Inferior parietal cortex (tissue), 1 donor: ENCODE data around the gene FIGLA.
"Not testable (repeated sequence)": the region's sequence is repeated elsewhere in the genome, so short reads cannot be mapped to it uniquely, and the experiment has no call there.

Experiments
- DNase-seq: peaks from one replicate; pipeline ENCODE4 v3.0.0-alpha.2; 2016; ENCODE audit errors: extremely low spot score

Gene FIGLA

DNA sequence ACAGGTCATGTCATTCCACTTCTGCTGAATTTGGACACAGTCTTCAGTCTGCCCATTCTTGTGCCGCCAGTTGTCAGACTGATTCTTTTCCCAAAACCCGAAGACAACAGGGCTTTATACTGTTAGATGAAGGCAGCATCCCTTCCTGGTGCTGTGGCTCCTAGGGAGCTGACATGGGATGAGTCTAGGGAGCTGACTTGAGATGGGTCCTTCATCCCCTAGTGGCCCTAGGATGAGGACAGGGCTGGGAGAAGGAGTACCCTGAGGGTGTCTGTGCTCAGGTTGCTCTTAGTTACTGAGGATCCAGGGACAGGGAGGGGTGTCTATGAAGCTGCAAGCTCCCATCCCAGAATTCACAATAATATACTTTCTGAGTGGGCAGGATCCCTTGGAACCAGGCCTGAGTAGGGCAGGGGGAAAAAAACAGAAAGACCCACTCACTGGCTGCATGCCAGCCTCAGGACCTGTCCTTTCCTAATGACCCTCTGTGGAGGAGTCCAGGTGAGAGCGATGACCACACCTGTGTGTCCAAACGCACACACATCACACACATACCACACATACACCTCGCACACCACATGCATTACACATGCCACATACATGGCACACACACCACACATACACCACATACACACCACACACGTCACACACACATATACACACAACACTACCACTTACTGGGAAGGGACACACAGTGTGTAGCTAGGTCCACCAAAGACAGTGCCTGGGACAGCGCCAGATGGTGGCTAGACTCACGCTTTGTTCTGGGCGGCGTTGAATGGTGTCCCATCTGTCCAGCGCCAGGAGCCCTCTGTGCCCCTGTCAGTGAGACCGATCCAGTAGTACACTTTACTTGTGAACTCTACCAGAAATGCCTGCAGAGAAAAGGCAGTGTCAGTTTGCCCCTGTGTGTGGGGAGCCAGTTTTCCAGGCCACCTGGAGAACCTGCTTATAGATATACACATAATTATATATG is 18.8 kb upstream of the FIGLA start:
- no peak for DNase-seq

DNA sequence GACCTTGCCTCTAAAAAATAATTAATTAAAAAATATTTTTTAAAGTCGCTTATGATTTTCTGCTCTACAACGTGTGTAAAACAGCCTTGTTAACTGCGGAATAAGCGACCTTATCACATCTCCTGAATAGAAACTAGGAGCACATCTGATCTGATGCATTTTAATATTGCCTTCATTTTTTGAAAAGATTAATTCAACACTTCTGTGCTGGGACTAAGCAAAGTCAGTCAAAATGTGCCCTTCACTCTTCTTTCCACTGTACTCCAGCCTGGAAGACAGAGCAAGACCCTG is 17.3 kb upstream of the FIGLA start:
- DNase-seq, result no peak

DNA sequence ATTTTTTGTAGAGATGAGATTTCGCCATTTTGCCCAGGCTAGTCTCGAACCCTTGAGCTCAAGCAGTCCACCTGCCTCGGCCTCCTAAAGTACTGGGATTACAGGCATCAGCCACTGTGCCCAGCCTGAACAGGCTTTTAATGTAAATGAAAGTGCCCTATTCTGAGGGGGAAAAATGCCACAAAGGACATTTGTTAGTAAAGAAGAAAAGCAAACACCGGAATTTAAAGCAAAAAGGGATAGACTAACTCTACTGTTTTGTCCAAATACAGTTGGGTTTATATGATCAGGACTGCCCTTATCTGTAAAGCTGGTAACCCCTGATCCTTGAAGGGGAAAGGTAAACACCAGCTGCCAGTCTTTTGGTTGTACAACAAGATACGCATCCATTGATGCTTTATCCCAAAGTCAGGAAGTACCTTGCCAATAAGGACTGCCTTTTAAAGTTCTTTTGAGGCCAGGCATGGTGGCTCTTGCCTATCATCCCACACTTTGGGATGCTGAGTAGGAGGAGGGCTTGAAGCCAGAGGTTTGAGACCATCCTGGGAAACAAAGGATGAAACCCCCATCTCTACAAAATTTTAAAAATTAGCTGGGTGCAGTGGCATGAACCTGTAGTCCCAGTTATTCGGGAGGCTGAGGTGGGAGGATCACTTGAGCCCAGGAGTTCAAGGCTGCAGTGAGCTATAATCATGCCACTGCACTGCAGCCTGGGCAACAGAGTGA is 16.8 kb upstream of the FIGLA start:
- no peak for DNase-seq

DNA sequence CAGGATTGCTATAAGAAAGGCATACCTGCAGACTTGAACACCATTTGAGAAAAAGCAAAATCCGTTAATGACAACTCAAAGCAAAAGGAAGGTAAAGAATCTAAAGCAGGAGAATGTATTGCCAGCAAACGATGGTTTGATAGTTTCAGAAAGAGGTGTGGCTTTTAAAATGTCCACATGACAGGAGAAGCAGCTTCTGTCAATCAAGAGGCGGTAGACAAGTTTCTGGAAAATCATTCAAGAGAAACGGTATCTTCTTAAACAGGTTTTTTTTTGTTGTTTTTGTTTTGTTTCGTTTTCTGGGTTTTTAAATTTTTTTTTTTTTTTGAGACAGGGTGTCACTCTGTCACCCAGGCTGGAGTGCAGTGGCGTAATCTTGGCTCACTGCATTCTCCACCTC is 16.2 kb upstream of the FIGLA start:
- no peak for DNase-seq

DNA sequence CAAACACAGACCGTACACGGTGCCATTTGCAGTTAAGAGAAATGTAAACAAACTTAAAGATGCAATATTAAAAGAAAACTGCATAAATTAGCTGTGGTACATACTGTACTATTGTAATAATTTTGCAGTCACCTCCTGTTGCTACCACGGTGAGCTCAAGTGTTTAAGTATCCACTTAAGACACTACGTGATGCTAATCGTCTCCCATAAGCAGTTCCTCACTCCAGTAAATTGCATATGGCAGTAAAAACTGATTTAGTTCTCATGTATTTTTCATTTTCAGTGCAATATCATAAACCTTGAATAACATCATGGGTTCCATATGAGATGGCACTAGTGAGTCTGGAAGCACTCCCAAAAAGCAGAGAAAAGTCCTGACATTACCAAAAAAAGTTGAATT is 15.6 kb upstream of the FIGLA start:
- no peak for DNase-seq

DNA sequence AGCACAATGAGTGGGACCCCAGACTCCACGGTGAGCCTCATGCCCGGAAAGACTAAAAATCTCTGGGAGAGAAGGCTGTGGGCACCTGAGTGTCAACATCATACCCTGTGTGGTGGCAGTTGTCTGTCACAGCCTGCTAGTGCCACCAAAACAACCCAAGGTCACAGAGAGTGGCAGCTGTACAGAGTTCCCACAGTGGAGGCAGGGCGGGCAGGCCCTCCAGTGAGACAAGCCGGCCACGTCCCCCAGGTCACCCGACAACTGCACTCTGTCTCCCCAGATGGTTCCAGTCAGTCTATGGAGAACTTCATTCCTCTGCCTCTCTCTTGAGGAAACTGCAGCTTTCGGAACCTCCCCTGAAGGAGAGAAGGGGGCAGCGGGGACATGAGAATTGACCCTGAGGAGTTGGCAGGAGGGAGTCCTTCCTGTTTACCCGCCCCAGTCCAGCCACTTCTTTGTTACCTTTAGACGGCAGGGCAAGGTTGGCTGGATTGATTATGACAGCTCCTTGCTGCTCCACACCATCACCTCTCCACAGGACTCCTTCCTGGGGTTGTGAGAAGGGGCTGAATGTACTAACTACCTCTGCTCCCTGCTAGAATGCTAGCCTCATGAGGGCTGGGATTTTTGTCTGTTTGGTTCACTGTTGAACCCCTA is 11.3 kb upstream of the FIGLA start:
- no peak for DNase-seq

DNA sequence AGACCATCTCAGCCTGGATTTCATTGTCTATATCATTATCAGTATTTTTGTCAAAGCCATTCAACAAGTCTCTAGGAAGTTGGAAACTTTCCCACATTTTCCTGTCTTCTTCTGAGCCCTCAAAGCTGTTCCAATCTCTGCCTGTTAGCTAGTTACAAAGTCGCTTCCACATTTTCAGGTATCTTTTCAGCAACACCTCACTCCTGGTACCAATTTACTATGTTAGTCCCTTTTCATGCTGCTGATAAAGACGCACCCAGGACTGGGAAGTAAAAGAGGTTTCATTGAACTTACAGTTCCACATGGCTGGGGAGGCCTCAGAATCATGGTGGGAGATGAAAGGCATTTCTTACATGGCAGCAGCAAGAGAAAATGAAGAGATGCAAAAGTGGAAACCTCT is 9.3 kb upstream of the FIGLA start:
- DNase-seq, result no peak

DNA sequence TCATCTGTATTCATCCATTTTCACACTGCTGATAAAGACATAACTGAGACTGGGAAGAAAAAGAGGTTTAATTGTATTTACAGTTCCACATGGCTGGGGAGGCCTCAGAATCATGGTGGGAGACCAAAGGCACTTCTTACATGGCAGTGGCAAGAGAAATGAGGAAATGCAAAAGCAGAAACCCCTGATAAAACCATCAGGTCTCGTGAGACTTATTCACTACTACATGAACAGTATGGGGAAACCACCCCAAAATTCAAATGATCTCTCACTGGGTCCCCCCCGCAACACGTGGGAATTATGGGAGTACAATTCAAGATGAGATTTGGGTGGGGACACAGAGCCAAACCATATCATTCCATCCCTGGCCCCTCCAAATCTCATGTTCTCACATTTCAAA is 7.6 kb upstream of the FIGLA start:
- DNase-seq, result not testable (repeated sequence)

DNA sequence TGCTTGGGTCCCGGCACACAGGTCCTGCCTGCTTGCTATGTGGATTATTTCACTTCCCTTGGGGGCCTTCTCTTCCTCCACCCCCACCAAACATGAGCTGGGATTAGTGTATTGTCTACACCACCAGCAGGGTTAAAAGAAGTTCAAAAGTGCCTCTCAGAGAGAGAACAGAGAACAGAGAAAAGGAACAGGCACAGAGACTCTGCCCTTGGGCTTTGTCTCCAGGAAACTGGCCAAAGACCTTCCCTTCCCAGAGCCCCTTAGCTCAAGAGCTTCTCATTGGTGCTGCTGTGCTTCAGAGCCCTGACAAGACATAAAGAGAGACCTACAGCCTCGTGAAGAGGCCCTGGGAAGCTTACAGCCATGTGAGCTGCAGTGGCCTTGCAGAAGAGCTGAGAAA is 7.1 kb upstream of the FIGLA start:
- no peak for DNase-seq

DNA sequence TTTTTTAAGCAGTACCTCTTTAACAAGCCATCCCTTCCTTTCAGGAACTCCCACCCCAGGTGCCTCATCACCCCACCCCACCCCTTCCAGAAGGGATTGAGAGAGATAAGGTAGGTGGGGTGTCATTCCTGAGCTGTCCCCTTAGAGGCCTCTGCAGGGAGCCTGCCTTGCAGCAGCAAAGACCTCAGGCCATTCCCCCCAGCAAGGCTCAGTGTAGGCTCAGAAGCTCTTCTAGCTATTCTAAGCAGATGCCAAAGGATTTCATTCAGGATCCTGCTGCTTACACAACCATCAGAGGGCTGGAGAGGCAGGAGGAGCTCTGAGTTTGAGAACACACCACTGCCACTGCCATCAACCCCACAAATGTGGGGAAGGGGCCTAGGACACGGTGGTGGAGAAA is 5.8 kb upstream of the FIGLA start:
- DNase-seq, result no peak

DNA sequence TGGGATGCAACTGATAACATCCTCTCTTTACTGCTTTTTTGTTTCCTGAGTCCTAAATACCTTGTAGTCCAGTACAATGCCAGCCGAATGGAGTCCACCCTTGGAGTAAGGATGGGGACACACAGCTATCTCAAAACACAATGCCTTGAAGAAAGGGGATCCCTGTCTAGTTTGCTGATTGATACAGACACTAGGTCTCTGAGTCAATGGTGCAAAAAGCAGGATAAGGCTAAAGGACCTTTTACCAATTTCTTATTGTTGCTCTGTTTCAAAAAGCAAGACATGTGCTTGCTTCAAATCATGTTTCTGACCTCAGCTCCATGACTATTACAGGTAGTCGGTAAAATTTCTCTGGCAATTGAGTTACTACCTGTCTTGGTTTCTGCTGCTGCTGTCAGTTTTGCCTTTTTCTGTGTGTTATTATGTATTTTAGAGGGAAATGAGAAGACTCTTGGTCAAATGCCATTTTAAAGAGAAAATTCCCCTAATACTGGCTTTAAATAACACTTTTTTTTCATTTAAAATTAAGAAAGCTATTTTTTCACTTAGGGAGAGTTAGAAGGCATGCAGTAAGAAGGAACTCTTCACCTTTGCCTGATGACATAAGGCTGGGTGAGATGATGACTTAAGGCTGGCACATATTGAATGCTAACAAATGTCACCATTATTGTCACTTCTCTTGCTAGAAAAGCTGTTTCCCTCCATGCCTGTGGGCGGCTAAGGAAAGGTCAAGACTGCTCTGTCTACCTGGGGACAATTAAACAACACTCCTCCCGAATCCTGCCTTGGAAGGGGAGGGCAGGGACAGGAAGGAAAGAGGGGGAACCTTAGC is 4.9 kb upstream of the FIGLA start:
- DNase-seq, result no peak

DNA sequence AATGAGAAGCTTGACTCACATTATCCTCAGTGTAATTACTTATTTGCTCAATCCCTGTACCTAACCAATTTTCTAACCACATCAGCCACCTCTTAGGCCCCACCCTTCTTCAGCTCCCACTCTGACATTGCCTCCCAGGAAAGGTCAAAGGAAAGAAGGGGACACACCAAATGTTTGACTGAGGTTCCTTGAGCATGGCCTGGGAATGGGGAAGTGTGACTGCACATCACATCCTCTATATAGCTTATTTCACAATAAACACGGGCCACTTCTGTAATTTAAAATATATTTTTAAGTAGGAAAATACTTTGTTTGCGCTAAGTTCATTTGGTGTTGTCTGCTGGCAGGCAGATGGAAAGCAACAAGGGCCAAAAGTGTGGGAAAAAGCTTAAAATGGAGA is 3.0 kb upstream of the FIGLA start:
- DNase-seq, result no peak

DNA sequence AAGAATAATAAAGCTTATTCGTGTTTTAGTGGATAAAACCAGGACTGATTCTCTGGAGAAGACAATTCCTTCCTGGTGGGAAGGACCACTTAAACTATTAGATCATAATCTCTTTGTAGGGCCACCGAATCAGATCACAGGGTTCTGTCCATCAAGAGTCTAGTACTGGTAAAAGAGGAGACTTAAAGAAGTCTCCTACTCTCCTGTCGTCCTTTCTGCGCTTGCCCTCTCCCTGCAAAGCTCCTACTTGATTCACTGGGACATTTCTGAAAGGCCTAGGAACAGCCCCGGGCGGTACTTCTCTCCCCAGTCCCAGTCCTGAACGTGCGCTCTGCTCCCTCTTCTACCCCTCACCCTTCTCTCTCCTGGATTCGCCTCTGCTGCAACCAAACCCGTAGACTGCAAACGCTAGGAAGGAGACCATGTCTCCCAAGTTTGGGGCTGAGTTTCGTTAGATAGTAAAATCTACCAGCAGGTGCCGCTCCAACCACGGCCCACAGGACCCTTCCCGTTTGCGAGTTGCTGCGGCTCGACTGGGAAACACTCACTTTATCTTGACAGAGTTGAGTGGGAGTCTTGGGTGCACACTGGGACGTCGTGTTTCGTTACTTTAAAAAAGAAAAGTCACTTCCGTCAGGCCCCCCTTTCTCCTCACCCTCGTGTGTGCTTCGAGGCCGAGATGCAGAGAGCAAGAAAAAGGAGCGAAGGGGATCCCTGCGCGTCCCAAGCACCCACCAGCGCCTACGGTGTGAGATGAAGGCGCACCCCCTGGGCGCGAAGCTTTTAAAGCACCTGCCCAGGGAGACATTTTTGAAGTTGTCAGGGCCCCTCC is 923 bp downstream of the FIGLA start:
- peak; percentile 82 for DNase-seq

DNA sequence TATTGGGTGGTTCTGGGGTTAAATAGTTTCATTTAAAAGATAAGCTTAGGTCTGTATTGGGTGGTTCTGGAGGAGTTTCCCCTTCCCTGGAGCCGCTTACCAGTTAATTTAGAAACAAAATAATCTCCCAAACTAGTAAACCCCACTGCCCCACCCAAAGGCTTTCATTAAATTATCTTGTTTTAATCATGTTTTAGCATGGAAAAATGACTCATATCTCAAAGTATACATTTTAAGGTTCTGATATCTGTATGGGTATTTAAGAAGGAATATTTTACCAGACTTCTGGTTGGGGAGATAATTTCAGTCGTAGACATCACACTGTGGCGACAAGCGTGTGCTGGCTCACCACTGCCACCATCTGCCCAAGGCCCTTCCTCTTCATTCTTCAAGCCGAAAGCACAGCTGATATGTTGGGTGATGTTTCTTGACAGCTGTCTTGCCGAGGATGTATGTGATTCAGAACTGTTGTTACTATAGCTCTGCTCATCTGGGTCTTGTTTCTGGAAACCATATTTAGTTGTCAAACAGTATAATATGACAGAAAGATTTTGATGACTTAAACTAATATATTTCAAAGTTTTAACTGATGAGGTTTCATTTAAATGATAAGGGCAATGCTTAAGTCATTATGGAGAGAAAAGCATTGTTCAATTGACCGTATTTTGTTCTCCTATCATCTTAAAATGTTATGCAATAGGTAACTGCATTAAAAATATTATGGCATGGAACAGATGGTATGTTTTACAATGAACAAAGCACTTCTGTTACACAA is 5.1 kb downstream of the FIGLA start:
- peak; percentile 76 for DNase-seq

DNA sequence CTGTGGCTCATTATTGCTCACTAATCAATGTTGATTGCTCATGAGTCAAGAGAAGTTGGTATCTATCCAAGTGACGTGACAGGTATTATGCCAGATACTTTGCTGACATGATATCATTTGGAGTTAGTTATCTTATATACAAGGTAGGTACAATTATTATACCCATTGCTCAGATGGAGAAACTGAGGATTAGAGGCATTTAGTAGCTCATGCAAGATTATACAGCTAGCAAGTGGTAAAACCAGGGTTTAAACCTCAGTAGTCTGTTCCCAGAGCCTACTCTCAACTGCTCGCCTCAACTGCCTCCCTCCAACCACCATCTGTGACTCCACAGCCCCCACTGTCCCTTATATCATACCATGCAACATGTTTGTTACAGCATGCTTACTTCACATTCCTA is 6.1 kb downstream of the FIGLA start:
- DNase-seq, result no peak

DNA sequence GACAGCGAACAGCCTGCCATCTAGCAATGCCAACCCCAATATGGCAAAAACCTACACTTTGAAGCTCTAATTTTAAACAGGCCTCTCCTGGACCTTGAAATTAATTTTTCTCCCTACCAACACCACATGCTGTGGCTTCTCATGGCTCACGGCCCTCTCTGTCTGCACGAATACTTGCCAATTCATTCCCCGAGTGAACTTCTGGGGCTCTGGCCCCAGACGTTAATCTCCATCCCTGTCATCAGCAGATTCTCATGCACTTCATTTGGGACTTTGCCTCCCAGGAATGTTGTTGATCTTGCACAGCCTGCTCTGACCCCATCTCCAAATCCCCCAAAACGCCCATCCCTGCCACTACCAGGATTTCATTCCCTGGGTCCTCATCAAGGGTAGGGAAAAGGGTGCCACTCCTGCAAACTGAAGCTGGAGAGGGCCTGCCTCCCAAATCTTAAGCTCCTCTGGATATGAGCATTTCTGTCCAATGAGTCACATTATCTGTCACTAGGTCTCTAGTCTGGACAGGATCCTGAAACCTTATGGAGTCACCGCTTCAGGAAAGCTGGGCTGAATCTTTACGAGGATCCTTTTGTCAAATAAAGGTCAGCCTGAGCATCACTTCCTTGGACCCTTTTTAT is 10.4 kb downstream of the FIGLA start:
- no peak for DNase-seq

DNA sequence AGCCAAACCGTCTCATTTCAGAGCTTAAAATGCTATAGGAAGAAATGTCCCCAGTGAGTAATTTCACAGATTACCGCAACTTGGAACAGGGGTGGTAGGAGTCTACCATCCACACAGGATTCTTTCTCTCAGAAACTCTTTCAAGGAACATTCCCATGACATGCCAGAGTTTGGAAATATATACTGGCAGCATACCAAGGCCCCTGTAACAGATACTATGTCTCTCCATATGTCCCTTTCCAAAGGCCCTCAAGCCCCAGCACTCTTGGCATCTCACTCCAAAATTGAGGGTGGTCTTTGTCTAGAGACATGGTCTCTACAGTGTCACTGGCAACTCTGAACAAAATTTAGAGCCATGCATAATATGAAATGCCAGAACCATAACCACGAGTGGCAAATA is 11.0 kb downstream of the FIGLA start:
- no peak for DNase-seq

DNA sequence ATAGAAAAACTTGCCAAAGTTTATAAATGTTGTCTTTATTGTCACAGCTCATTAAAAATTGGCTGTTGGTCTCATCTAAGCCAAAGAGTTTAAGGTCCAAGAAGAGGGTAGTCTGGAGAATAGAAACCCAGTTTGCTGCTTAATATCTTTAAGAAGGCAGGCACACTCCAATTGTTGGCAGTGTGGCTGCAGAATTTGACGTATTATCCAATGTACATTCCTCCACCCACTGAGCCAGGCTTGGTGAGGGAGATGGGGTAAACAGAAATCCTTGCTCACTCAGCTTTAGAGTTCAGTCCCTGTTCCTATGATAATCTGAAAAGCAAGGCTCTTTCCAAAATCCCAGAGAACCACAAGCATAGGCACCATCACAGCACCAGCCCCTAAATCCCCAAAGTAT is 11.8 kb downstream of the FIGLA start:
- no peak for DNase-seq

DNA sequence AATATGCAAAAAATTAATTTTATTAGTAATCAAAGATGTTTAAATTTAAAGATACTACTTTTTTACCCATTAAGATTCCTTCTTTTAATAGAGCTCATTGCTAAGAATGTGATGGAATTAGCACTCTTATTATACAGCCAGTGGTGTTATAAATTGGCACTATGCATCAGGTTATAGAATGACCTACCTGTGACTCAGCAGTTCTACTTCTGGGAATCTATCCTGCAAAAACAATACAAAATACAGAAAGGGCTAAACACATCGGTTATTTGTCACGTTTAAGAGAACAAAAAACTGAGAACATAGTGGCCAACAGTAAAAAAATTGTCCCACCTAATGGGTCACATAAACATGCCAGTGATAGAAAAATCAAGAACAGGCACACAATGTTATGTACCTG is 13.0 kb downstream of the FIGLA start:
- no peak for DNase-seq

DNA sequence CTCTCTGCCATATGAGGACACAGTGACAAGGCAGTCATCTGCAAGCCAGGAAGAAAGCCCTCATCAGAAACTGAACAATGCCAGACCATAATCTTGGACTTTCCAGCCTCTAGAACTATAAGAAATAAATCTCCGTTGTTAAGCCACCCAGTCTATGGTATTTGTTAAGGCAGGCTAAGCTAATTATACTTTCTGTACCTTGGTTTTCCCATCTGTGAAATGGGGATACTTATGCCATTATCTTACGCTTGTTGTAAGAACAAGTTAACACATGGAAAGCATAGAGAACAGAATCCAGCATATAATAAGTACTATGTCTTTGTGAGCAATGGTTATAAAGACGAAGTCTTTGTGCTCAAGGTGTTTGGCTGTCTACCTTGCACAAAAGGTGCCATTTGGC is 14.2 kb downstream of the FIGLA start:
- no peak for DNase-seq
